Measurements from ENCODE around the gene PAX5.

GRCh38 chr9:36884721-36885120 is 149.3 kb downstream of the PAX5 start:
- TF ChIP-seq, protein P1, sequence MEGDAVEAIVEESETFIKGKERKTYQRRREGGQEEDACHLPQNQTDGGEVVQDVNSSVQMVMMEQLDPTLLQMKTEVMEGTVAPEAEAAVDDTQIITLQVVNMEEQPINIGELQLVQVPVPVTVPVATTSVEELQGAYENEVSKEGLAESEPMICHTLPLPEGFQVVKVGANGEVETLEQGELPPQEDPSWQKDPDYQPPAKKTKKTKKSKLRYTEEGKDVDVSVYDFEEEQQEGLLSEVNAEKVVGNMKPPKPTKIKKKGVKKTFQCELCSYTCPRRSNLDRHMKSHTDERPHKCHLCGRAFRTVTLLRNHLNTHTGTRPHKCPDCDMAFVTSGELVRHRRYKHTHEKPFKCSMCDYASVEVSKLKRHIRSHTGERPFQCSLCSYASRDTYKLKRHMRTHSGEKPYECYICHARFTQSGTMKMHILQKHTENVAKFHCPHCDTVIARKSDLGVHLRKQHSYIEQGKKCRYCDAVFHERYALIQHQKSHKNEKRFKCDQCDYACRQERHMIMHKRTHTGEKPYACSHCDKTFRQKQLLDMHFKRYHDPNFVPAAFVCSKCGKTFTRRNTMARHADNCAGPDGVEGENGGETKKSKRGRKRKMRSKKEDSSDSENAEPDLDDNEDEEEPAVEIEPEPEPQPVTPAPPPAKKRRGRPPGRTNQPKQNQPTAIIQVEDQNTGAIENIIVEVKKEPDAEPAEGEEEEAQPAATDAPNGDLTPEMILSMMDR (IDR thresholded peaks at IDR 0.05) = no peak
- no peak for TF ChIP-seq POLR2A (IDR thresholded peaks at IDR 0.05)
